Measurements from ENCODE around the gene NCCRP1.

- no peak for TF ChIP-seq CTCF (IDR thresholded peaks at IDR 0.05)
- TF ChIP-seq POLR2AphosphoS5 (IDR thresholded peaks at IDR 0.05; ENCODE audit: low read depth, low read length), result no peak
Measured at GRCh38 chr19:39155741-39156140, 41.0 kb upstream of the NCCRP1 start.

Data from Panc1 (cell line).